ENCODE data around the gene NDUFV2.

The NDUFV2 gene

DNA sequence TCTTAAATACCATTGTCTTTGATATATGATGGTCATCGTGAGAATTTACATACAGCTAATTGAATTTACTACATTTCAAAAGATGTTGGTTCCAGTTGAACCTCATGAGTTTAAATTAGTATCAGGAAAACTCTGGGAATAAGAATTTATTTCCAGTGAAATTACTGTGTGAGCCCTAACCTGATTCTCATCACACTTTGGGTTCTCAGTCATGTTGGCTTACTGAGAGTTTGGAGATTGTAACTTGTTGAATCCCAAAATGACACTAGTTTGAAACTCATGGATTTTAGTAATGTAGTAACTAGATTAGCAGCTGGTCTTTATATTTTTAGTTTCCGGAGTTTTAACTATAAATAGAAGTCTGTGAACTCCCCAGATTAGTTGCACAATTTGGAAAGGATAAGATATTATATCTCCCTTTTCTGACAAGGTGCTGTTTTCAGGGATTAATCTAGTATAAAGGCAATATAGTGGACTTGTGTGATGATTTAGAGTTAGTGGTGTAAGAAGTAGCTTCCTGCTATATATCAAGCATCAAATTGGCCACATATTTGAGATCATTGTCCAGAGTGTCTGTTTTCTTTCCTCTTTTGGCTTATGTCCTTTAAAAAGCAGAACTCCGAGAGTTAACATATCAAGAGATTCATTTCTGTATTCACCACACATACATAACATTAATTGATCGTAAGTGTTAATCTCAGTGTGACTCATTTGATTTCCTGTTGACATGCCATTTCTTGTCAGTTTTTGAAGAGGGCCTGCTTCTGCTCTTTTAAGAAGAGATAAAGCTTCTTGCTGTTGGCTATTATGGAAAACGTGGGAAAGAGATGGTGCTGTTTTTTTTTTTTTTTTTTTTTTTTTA lies 15.7 kb downstream of the NDUFV2 start:
- DNase-seq (ENCODE audit: low spot score) = no peak

DNA sequence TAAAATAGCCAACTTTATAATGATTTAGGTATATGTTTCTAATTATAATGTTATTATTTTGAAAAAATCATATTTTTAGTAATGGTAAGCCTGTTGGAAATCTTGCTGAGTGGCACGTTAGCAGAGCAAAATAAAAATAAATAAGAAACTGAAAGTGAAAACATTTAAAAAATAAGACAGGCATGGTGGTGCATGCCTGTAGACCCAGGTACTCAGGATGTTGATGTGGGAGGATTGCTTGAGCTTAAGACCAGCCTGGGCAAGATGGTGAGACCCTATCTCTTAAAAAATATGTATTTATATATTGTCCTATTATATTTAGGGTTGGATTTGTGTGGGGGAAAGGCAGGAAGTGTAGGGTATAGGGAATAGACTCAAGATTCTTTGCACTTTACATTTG lies 18.3 kb downstream of the NDUFV2 start:
- DNase-seq (ENCODE audit: low spot score) = no peak

DNA sequence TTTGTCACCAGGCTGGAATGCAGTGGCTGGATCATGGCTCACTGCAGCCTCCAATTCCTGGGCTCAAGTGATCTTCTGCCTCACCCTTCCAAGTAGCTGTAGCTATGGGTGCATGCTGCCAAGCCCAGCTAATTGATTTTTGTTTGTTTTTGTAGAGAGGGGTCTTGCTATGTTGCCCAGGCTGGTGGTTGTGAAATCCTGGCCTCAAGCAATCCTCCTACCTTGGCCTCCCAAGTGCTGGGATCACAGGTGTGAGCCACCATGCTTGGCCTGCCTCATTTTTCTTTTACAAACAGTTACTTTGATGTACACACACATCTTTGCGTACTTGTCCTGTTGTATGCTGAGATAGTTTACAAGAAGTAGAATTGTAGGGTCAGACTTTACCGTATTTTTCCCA lies 21.0 kb downstream of the NDUFV2 start:
- no peak for DNase-seq (ENCODE audit: low spot score)

DNA sequence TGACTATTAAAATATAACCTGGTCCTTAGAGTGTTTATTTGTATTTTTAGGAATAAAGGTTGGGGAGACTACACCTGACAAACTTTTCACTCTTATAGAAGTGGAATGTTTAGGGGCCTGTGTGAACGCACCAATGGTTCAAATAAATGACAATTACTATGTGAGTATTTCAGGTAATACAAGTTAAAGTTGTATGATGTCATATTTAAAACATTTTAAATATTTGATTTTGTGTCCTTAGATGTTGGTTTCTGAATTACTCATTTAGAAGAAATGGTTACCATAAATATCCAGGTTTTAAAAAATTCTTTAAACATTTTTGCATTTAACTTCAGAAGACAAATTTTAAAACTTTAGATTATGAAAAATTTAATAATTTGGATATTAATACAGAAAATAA lies 22.3 kb downstream of the NDUFV2 start:
- DNase-seq (ENCODE audit: low spot score) = no peak

DNA sequence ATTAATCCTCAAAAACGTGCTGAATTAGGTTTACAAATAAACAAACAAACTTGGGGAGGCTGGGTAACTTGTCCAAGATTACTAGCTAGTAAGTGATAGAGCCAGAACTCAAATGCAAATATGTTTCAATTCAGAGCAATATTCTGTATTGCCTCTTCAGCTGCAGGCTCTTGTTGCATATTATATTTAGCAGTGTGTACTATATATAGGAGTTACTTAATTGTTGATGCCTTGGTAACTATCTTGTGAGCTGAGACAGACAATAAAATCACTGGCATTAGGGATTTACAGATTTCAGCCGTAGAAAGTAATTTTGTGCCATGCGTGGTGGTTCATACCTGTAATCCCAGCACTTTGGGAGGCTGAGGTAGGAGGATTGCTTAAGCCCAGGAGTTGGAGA lies 23.8 kb downstream of the NDUFV2 start:
- no peak for DNase-seq (ENCODE audit: low spot score)

DNA sequence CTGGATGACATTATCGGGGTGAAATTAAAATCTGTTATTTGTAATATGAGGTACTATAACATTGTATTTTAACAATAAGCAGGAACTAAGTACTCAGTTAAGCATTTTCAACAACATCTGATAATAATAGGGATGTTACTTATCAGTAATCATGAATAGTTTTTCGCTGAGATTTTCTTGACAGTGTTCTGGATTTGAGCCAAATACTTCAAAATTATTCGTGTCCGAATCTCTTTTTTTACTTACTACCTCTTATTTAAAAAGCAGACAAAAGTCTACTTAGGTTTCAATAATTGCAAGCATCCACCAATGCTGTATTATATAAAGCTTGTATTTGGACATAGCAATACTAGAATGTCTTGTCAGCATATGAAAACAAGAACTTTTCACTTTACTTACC lies 27.7 kb downstream of the NDUFV2 start:
- DNase-seq (ENCODE audit: low spot score) = no peak

DNA sequence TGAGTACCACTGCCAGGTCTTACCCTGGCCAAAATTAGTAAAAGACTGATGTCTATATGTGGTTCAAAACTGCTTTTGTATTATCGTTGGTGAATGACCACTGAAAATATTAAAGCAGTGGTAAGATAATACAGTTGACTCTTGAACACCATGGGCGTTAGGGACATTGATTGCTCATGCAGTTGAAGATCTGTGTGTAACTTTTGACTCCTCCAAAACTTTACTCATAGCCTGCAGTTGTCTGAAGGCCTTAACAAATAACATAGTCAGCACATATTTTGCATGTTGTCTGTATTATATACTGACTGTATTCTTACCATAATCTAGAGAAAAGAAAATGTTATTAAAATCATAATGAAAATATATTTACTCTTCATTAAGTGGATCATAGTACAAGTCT lies 28.3 kb downstream of the NDUFV2 start:
- DNase-seq (ENCODE audit: low spot score) = no peak

DNA sequence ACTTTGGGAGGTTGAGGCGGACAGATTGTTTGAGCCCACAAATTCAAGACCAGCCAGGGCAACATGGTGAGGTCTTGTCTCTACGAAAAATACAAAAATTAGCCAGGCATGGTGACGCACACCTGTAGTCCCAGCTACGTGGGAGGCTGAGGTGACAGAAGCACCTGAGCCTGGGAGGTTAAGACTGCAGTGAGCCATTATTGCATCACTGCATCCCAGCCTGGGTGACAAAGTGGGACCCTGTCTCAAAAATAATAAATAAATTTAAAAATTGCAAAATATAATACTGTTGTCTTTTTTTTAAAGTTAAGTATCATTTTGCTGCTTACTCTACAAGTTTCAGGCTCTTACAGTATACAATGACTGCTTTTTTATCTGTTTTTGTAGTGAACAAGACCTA lies 30.1 kb downstream of the NDUFV2 start:
- no peak for DNase-seq (ENCODE audit: low spot score)

DNA sequence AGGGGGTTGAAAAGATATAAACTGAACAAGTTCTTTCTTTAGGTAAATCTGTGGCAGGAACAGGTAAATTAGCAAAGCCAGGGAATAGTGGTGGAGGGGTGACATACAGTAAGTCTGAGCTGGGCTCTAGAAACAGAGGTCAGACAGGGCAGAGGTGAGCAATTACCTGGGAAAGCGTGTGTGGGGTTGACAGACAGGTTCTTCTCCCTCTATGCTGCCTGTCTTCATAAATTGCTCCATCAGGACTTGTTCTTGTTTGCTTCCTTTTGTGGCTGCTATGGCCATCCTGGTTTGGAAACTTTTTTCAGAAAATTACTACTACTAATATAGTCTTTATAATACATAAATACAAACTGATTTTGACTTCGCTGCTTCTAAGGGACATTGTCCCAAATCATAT lies 30.7 kb downstream of the NDUFV2 start:
- DNase-seq (ENCODE audit: low spot score) = no peak

DNA sequence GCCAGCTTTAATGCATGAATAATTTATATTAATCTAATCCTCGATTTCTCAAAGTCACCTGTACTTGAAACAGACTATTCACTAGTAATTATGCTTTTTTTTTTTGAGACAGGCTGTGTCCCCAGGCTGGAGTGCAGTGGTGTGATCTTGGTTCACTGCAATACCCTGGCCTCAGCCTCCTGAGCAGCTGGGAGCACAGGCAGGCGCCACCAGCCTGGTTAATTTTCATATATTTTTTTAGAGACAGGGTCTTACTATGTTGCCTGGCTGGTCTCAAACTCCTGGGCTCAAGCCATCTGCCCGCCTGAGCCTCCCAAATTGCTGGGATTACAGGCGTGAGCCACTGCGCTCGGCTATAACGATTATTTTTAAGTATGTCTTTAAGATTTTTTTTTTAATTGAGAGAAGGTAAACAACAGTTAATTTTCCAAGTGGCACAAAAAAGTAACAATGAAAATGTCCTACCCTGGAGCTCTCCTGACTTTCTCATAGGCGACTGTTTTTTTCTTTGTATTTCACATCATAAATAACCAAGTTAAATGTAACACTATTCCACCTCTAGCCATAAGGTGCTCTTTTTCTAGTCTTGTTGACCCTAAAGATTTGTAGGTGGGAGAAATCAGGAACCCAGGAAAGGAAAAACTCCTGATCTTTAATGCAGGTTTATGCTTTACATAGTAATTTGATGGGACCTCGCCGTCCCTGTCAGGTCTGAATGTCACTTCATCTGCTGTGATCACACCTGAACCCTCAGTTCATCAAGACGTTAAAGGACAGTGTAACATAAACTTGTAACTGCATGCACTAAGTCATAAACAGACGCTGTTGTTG lies 32.8 kb downstream of the NDUFV2 start:
- no peak for DNase-seq (ENCODE audit: low spot score)

DNA sequence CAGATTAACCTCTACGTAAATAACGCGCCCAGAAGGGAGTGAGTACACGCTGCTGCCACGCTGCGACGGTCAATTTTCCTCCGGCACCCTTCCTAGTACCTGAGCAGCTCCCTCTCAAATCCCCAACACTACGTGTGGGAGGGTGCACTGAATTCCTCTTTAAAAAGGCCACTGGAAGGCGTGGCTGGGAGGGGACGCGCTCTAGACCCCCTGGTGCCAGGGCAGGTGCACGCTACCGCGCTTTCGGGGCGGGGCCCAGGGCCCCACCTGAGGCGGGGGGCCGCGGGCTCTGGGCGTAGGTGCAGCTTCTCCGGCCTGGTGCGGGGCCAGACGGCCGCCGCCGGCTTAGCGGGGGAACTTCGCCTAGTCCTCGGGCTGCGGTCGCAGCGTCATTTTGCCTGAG lies 33.4 kb downstream of the NDUFV2 start:
- no peak for DNase-seq (ENCODE audit: low spot score)

DNA sequence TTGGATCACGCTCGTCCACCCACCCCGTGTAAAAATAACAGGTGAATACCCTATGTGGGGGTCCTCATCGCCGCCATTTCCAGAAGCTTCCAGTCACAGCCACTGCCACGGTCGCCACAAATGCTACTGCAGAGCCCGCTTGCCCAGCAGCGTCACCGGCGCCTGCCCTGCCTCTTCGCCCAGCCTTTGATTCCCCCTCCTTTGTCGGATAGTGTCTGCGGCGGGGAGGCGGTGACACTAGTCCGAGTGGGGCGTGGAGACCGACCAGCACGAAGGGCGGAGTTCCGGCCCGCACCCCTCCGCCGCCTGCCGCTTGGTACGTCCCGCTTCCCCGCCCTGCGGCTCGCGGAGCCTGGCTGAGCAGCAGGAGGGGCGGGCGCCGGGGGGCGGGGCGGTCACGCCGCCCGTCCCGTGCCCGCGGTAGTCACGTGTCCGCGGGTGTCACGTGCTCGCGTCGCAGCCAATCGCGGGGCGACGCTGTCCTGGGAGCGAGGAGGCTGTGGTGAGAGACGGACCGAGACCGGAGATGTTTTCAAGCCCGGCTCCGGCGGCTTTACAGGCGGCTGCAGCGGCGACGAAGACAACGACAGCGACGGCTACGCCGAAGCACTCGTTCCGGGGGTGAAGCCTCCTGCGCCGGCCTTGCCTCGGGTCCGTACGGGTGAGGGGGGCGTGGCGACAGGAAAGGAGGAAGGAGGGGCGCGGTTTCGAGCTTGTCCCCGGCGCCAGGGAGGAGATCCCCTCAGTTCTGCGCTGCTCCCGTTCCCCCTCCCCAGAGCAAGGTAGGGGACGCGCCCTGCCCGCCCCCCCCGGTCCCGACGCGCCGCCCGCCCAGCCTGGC lies 34.0 kb downstream of the NDUFV2 start, which contains the start of gene ANKRD12:
Gene ANKRD12, plus strand, starts transcription at position 467 of the 841 bp plus-strand sequence. CDS start 45,652 bp downstream, outside the sequence.
- DNase-seq (ENCODE audit: low spot score) = peak; percentile 98

DNA sequence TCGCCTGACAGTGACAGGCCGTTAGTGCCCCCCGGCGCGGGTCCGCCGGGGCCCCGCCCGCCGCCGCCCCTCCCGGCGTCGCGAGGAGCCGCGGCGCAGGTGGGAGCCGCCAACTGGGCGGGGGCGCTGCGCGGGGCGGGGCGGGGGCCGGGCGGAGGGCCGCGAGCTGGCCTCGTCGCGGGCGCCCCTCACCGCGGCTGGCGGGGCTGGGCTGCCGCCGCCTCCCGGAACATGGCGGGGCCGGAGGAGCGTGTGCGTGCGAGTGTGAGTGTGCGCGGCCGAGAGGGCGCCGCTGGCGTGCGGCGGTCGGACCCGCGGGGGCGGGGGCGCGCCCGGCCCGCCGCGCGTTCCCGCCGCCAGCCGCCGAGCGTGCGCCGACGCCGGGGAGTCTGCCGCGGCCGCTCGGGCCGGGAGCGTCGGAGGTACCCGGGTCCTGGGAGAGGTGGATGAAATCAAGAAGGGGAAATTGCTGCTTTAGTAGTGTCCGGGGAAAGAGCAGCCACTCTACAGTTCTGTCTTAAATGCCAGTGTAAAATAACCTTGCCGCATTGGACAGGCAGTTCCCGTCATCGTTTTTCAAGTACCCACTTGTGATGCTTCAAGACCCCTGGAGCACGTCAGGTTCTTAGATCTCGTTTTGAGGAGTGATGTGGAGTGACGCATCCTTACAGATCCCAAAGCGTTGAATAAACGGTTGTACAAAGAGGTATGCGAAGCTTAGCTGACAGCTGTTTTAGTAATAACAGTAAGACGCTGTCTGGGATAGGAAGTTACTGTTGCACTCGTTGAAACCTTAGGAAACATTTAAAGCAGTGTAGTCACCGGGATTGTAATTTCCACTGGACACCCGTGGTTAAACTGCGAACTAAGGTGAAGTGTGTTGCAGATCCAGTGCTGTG lies 34.9 kb downstream of the NDUFV2 start:
- DNase-seq (ENCODE audit: low spot score) = peak; percentile 74

DNA sequence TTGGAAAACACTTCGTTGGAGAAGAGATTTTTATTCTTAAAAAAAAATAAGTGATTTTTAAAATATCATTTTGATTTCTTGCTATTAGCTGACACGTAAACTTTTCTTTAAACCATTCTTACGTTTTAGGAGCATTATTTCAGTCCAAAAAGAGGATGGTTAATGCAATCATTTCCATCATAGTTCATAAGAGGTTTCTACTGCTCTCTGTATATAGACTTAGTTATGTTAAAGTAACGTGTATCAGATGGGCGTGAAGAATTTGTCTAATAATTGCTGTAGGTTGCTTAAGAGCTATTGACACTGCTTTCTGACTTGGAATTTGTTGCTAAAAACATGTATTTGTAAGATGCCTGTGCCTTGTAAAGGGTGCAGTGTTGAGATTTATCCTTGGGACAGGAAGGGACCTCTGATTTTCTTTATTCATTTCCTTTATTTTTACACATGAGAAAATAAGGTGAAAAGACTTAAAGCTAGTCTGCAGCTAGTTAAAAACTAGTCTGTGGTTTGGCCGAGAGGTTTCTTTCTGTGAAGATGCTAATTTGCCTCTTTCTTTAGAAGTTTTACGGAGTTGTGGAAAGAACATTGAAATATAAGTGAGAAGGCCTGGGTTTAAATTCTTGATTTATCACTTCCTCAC lies 37.0 kb downstream of the NDUFV2 start:
- DNase-seq (ENCODE audit: low spot score) = no peak

DNA sequence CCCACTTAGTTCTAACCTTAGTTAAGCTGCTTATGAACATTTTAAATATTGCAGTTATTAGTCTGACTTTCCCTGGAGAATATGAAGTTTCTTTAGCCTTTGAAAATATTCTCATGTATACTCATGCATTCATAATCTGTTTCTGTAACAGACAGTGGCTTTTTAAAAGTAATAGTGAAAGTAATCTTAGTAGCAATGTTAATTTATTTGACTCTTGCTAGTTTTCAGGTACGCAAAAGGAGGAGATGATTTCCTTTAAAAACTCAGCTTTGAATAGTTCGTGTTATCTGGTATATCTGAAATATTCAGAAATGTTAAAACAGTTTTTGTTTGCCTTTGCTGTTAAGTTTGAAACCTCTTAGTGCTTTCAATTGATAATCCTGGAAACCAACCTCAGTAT lies 37.9 kb downstream of the NDUFV2 start:
- DNase-seq (ENCODE audit: low spot score) = no peak

DNA sequence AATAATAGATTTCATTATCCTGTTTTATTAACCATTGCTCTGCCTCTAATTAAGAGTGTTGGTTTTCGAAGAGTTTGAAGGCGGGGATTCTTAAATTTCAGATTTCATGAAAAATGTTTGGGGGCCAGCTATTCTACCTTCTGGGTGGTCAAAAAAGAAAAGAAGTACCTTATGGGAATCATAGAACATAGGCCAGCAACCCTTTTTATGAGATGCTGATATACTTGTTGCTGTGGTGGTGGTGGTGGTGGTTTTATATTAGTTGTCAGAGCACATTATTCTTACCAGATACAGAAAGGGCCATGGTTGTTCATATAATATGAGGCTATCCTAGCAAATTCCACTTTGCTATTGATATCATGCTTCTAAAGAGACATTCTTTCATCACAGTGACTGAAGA lies 38.5 kb downstream of the NDUFV2 start:
- no peak for DNase-seq (ENCODE audit: low spot score)

DNA sequence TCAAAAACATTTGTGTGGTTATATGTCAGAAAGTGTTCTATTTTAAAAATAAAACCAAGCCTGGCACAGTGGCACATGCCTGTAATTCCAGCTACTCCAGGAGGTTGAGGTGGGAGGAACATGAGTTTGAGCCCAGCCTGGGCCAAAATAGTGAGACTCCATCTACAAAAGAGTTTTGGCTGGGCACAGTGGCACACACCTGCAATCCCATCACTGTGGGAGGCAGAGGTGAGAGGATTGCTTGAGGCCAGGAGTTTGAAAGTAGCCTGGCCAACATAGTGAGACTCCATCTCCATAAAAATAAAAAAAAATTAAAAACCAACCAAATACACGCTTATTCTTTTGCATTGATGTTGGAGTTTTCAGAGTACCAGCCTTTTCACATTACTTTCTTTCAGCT lies 43.7 kb downstream of the NDUFV2 start:
- no peak for DNase-seq (ENCODE audit: low spot score)

DNA sequence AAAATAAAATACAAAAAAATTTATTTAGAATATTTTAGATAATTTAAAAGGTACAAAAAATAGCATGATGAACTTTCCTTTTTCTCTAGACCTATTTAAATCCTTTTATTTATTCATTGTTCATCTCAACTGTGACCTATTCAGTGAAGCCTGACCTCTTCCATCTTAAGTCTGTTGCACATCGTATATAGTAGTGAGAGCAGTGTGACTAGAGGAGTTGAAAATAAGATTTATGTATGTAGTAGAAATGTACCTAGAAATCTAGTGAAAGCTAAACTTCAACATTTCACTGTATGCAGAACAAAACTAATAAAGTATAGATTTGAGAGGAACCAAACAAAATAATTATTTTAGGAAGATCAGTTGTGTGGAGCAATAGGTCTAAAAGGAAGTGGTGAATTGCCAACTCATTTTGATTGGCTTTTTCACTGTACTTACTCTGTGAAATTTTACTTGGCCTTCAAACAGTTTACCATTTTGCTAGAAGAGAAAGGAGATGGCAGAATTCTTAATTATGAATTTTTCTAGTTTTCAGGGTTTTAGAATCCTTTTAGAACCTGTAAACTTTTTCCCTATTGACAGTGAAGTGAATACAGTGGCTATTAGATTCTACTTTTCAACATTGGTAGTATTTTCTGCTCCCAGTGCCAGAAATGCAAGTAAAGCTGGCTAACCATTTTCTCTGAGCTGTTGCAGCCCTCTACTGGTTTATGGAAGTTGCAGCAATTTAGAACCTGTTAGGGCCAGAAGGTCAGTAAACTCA lies 45.1 kb downstream of the NDUFV2 start:
- DNase-seq (ENCODE audit: low spot score) = peak; percentile 53

DNA sequence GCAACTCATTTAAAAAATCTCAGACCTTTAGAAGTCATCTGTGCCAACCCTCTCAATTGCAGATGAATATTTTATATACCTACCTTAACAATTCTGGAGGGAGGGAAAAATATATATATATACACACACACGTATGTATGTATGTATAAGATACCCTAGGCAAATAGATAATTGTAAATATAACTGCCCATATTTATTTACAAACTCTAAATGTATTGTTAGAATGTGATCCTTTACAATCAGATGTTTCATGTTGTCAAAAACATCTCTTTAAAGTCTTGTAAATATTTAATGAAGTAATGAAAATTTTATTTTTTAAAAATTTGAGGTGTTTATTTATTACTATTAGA lies 45.7 kb downstream of the NDUFV2 start:
- DNase-seq (ENCODE audit: low spot score) = no peak

DNA sequence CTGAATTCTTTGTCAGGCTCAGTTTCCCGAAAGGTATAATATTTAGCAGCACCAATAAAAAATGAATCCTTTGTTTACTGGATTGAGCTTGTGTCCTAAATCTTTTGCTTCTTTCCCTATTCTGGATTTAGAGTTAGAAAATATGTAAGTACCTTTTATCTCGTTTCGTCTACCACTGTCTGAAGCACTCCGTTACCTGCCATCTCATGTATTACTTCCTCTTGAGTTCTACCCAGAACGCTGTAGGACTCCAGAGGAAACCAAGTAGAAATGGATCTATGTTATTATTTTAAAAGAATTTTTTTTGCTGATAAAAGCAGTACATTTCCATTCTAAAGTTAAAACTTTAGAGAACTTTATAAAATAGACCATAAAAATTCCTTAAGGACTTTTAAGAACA lies 47.6 kb downstream of the NDUFV2 start:
- no peak for DNase-seq (ENCODE audit: low spot score)

Measured in kidney capillary endothelial cell (primary cell).